HG03139 (cell line): ENCODE results near the gene PDIA2.

Experiments used
- ATAC-seq: cut with Tn5 transposase; IDR thresholded peaks from one replicate; pipeline ENCODE4 v1.9.1; 2021; ENCODE audit not compliant: unreplicated experiment

Gene PDIA2

DNA sequence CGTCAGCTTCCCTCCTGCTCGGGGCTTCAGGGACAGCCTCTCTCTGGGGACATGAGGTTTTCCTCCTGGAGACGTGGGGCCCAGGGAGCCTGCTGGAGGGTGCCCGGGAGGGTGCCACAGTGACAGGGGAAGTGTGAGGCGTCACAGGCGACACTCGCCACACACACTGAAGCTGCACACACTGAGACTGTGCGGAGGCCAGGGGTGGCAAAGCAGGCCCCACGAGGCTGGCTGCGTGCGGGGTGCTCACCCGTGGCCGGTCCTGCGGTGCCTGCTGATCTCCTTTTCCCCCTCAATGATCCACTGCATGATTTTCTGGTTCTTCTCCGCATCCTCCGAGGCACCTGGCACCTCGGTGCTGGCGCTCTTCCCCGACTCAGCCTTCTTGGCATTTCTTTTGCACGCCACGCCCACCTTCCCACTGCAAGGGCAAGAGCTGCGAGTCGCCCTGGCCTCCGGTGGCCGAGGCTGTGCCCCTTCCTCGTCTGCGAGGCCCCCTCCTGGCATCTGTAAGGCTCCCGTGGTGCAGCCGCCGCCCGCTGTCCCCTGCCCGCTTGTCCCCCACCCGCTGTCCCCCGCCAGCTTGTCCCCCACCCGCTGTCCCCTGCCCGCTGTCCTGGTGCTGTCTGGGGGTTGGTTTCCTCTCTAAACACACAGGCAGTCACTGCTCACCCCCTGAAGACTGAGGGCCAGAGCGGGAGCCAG, 14.0 kb downstream of the PDIA2 start:
- no peak for ATAC-seq

DNA sequence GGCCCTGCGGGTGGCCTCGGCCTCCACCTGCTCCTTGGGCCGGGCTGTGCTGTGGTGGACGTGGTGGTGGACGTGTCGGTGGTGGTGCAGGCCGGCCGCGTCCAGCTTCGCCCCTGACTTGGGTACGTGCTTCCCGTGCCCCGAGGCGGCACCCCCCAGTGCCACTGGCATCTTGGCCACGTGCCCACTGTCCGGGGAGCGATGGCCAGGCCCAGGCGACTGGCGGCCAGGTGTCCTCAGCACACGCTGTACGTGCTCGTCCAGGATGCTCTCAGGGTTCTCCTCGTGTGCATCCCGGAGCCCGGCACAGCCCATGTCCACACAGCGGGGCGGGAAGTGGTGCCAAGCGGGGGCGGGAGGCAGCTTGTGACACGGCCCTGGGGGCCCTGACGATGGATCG, 14.9 kb downstream of the PDIA2 start:
- no peak for ATAC-seq

DNA sequence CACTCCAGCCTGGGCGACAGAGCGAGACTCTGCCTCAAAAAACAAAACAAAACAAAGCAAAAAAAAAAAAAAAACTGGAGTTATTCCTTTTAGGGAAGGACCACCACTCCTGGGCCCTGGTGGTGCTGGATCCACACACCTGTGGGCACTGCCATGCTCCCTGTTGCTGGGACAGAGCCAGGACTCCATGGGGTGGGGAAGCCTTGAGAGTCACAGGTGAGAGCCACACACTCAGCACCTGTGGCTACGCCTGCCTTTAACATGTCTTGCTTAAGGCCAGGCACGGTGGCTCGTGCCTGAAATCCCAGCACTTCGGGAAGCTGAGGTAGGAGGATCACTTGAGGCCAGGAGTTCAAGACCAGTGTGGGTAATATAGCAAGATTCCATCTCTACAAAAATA, 18.3 kb downstream of the PDIA2 start:
- ATAC-seq: no peak

DNA sequence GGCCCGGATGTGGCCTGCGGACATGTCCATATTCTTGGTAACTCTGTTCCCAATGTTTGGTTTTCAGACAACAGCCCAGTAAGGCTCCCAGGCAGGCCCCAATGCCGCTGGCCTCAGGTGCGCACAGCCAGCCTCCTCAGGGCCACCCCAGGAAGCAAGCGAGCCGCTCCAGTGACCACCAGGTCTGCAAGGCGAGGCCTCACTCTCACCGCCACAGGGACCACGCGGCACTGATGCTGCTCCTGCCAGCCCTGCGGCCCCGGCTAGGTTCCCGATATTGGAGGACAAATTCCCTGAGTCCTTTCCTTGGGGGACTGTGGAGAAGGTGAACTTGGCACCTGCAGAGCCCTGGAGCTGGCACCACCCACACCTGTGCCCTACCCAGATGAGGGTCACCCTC, 19.0 kb downstream of the PDIA2 start:
- ATAC-seq: no peak

DNA sequence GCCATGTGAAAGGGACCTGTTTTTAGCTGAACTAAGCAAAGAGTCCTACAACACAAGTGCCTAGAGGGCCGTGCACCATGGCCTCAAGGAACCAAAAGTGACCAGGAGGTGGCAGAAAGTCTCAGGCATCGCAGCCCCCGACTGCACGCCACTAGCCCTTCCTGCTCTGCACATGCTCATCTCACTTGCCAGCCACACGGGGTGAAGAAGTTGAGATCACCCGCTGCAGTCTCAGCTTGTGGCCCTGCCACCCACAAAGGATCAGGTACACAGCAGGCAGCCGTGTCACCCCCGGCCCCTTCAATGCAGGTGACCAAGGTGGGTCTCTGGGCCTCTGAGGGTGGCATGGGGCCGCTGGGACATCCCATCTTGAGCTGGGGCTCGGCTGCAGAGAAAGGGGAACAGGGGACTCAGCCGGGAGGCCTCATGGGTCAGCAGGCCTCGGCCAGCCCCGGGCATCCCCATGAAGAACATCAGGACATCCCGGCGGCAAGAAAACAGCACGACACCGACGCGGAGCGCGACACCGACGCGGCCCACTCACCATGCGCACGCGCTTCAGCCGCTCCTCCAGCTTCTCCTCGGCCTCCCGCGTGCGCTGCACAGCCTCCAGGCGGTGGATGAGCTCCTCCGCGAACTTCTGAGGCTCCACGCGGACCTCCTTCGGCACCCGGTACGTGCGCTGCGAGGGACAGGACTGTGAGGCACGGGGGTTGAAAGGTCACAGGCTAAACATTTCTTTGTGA, 21.0 kb downstream of the PDIA2 start:
- ATAC-seq: no peak

DNA sequence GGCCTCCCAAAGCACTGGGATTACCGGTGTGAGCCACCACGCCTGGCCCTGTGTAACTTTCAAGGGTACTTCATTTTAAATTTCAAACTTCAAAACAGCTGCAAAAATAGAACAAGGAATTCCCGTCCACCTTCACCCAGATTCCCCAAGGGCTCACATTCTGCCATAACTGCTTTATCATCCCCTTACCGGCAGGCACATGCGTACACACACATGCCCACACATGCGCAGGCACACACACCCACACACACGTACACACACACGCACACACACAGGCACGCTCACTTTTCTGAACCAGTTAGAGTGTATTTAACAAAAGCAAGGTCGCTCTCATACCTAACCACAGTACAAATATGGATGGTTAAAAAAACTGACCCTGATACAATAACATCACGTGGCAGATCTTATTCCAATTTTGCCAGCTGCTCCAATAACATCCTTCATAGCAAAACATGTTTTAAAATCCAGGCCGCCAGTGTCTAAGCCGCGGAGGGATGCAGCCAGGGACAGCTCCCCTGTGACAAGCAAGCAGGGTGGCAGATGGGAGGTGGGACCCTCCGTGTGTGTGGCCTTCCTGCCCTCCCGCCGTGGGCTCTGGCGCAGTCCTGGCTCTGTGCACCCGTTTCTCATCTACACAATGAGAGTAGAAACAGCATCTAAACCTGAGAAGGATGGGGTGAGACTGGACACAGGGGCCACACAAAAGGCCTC, 23.1 kb downstream of the PDIA2 start:
- ATAC-seq: no peak

DNA sequence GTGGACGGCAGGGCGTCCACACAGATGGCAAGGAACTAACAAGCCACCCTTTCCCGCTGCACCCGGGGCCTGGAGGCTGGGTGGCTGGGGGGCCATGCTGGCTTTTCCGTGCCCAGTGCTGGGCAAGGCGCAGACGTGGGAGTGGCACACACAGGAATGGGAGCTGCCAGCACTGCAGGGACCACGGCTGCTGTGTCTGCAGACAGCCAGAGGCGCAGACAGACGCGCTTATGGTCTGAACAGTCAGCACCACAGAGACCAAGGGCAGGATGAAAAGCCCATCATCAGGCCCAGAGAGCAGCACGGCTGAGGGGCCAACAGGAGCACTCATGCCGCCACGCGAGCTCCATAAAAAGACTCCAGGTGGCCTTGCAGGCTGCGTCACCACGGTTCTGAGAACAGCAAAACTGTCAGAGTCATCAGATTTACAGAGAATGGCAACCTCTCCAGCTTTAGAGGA, 24.0 kb downstream of the PDIA2 start:
- no peak for ATAC-seq

DNA sequence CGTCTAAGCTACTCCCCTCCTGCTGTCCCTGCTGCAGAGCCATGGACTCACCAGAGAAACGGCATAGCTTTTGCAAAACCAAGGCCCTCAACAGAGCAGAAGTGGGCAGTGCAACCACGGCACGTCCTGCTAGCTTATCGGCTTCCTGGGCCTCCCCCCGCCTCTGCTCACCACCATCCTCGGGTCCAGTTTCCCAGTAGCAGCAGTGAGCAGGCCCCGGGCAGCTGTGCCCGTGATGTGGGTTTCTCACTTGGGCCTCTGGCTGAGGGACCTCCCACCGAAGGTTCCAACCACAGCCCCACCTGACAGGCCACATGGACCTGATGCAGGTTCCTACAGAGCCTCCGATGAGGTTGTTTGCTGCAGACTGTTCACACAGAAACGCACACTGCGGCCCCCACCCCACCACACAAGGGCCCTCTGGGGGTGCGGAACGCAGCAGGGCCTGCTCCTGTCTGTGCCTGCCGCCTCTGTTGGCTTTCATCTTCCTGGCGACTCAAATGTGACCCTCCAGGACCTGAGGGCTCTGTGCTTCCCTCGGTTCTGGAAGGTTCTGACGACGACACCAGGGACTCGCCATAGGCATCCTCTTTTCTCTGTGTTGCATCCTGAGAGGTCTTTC, 24.8 kb downstream of the PDIA2 start:
- ATAC-seq: no peak

DNA sequence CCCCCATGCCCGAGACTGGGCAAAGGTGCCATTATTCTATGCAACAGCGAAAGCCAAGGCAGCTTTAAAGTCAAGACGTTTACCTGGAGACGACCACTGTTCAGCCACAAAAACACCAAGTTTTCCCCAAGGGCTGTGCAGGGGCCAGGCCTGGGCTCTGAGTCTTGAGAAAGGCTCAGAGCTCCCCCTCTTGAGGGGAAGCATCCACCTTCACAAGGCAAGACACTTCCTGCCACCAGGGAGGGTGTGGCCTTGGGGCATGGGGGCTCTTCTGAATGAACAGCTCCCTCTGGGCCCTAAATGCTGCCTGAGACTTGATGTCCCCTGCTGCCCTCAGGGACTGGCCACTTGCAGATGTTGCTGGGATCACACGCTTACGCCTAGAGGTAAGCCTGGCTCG, 26.5 kb downstream of the PDIA2 start:
- no peak for ATAC-seq

DNA sequence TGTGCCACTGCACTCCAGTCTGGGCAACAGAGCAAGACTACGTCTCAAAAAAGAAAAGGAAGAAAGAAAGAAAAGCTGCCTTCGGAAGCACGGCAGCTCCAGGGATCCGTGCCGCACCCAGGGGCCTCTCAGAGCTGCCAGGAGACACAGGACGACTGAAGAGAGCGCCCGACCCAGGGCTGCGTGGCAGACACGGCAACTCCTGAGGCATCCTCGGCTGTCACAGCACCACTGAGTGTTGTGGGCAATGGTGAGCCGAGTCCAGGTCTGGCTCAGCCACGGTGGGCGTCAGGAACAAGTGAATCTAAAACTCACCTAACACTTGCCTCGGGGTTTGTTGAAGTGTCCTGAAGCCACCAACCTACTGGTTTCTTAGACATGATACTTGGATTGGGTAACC, 28.8 kb downstream of the PDIA2 start:
- no peak for ATAC-seq

DNA sequence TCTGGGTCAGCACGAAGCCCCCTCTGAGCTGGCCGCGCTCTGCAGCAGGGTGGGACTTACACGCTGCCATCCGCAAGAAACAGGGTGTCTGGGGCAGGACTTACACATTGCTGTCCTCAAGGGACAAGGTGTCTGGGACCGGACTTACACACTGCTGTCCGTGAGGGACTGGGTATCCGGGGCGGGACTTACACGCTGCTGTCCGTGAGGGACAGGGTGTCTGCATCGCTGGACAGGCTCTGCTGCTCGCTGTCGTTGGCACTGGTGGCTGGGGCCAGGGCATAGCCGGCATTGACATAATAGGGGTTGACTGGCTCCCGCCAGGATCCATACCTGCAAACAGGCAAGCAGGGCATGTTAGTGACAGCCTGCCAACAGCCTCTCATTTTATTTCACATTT, 31.4 kb downstream of the PDIA2 start:
- no peak for ATAC-seq

DNA sequence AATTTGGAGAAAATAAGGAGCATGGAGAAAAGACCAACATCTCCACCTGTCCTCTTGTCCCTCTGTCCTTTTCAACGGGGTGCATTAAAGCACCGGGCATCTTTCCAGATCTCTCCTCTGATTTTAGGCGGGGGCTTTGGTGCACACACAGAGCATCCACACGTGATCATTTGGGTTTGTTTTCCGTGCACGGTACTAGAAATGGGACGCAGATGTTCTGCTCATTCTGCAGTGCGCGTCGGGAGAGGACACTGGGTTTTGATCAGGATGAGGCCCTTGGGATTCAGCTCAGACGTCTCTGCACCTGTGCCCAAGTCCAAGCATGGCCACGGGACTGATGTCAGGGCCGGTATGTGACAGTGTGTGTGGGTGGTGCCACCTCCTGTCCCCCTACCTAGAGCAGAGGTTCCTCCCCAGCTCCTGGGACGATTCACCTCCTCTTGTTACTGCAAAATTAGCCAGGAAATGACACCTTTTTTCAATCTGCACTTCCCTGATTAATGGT, 31.9 kb downstream of the PDIA2 start:
- ATAC-seq: no peak

DNA sequence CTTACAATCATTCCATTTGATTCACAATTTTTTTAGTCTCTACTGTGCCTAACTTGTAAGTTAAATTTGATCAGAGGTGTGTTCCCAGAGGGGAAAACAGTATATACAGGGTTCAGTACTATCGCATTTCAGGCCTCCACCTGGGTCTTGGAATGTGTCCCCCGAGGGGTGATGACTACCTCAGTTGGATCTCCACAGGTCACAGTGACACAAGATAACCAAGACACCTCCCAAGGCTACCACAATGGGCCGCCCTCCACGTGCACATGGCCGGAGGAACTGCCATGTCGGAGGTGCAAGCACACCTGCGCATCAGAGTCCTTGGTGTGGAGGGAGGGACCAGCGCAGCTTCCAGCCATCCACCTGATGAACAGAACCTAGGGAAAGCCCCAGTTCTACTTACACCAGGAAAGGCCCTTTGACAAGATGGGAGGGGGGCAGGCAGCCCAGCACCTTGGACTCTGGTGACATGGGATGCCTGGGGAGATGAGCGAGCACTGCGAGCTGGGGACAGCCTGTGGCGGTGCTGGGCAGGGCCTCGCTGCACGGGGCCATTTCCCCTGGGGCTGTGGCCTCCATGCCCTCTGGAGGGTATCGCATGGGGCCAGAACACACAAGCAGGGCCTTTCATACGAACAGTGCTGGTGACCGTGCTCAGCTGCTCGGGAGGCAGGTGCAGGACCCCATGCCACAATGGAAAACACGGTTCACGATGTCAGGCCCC, 33.9 kb downstream of the PDIA2 start:
- ATAC-seq: no peak

DNA sequence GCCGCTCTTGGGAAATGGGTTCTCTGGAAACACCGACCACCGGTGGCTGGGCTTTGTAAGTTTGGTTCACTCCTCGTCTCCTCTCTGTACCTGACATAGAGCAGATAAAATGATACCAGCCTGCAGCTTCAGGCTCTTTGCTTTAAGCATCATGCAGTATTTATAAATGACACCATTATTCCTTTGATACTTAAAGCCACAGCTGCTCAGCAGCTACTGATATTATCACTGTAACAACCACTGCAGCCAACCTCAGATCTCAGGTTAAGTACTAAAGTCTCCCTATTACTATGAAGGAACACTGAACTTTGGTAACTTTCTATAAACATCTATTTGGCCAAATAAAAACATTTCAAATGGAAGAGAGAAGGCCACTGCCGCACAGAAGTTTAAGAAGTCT, 34.6 kb downstream of the PDIA2 start:
- no peak for ATAC-seq

DNA sequence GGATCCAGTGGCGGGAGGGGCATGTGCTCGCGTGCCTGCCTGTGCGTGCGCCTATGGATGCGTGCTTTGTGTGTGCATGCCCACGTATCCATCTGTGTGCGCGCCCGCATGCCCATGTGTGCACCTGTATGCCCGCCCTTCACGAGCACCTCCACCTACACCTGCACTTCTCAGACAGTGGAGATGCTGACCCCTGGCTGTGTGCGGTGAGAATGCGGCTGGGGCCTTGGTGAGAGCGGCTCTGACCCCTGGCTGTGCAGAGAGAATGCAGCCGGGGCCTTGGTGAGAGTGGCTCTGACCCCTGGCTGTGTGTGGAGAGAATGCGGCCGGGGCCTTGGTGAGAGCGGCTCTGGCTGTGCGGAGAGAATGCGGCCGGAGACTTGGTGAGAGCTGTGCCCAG, 35.7 kb downstream of the PDIA2 start:
- no peak for ATAC-seq

DNA sequence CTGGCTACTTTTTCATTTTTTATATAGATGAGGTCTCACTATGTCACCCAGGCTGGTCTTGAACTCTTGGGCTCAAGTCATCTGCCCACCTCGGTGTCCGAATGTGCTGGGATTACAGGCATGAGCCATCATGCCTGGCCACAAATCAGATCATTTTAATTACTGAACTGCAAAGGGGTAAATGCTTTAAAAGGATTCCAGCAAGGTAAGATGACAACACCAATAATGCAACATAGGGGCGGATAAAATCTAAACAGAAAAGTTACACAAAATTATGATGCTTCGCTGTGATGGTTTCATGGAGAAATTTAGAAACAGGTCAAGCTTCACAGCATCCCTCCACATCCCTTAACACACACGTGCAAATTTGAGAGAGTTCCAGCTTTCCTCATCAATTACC, 37.2 kb downstream of the PDIA2 start:
- no peak for ATAC-seq

DNA sequence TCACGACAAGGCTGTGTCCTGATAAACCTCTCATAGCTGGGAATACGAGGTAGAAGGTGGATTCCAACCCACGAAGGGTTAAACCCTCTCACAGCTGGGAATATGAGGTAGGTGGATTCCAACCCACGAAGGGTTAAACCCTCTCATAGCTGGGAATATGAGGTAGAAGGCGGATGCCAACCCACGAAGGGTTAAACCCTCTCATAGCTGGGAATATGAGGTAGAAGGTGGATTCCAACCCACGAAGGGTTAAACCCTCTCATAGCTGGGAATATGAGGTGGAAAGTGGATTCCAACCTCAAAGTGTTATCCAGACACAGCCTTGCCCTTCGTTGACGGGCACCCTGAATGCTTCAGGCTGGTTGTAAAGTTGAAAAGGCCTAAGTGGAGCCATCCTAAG, 38.6 kb downstream of the PDIA2 start:
- no peak for ATAC-seq

DNA sequence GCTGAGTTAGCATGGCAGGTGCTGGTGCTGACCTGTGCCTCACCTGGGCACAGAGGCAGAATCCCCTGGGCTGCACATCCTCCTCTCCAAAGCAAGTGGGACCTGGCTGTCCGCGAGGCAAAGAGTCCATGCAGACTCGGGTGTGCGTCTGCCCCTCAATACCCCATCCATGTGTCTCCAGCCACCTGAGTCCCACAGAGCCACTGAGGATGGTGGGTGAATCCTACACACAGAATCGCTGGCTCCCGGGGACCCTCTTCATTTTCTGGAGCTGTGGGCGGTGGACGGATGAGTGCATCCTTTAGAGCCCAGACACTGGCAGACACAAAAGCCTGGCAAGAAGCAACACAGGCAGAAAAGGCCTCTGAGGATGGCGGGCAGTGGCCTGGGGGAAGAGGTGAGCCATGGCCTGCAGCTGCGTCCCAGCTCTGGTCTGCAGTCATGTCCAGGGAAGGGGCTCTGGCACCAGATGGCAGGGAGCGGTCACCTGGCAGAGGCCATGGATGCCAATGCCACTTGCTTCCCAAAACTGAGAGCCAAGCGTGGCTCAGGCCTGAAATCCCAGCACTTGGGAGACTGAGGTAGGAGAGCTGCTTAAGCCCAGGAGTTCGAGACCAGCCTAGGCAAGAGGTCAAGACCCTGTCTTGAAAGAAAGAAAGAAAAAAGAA, 39.6 kb downstream of the PDIA2 start:
- ATAC-seq: no peak

DNA sequence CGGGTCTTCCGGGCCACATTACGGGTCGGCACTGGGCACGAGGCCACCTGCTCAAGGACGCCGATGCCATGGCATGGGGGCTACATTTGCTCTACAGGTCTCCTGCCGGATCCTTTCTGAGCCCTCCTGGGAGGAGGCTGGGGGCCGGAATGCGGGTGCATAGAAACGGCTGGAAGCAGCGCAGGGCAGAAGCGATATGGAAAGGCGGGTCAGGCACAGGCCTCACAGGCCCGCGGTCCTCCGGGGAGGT, 41.2 kb downstream of the PDIA2 start:
- ATAC-seq: no peak

DNA sequence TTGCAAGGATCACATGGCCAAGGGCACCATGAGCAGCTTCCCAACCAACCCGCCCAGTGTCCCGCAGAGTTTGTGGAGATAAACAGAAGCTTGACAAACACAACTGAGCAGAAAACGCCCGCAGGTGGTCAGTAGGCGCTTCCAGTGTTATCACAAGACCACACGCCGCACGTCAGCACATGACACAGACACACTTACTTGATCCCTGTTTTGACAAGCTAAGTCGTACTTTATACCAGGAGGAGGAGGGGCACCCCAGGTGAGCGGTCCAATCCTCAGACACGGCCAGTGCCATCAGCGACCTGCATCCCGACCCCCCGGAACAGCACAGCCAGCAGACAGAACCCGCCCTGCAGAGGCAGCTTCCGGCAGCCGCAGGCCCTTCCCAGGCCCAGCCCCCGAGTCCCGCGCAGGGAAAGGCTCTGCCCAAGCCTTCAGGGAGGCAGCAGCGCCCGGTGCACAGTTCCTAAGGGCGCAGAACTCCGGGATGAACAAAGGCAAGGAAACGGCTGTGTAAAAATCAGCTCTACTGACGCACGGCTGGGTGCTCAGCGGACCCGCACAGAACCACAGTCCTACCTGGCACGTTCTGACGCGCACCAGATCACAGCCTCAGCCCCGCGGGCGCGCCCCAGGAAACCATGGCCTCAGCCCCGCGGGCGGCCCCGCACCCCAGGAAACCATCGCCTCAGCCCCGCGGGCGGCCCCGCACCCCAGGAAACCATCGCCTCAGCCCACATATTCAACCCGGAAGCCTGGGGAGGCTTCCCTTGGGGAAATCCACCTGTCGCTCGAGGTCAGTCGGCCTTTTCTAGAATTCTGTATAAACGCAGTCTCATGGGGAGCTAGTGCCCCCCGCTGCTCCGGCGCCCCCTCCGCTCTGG, 41.7 kb downstream of the PDIA2 start:
- ATAC-seq: no peak
